Karpas-422 (cell line): ENCODE results near the gene DDX19B. TPM values are rescaled to one million over a fixed set of nuclear protein-coding genes. Genes with fewer than 3 reads are reported as not detected.
A peak's percentile ranks its signal among the peaks of the same experiment; 100 is the strongest.
"Not testable (repeated sequence)": the region's sequence is repeated elsewhere in the genome, so short reads cannot be mapped to it uniquely, and the experiment has no call there.

Experiments used
- DNase-seq: peaks from one replicate; pipeline ENCODE4 v3.0.0-alpha.2; 2015
- H2AFZ ChIP-seq: fragments of 200-600 bp; sonication (generic); 2 replicates; pipeline ENCODE4 v1.6.1; 2014; ENCODE audit warnings: antibody characterized with exemption, low read length, mixed read lengths
- H3K27ac ChIP-seq: fragments of 200-600 bp; sonication (generic); 2 replicates; pipeline ENCODE4 v1.5.1; 2014; ENCODE audit warnings: mild to moderate bottlenecking, low read length, moderate library complexity
- H3K27me3 ChIP-seq: fragments of 200-600 bp; sonication (generic); 2 replicates; pipeline ENCODE4 v1.6.1; 2014; ENCODE audit warnings: low read length, mixed read lengths
- H3K36me3 ChIP-seq: fragments of 200-600 bp; sonication (generic); 2 replicates; pipeline ENCODE4 v1.6.1; 2014; ENCODE audit warnings: low read length, mixed read lengths; ENCODE audit not compliant: insufficient read depth
- H3K4me1 ChIP-seq: fragments of 200-600 bp; sonication (generic); 2 replicates; pipeline ENCODE4 v1.6.1; 2014; ENCODE audit warnings: mild to moderate bottlenecking, low read length, mixed read lengths
- H3K4me2 ChIP-seq: fragments of 200-600 bp; sonication (generic); 2 replicates; pipeline ENCODE4 v1.6.1; 2014; ENCODE audit warnings: low read length, low read depth, mild to moderate bottlenecking; ENCODE audit not compliant: poor library complexity, severe bottlenecking
- H3K4me3 ChIP-seq: fragments of 200-600 bp; sonication (generic); 2 replicates; pipeline ENCODE4 v1.5.1; 2014; ENCODE audit warnings: mild to moderate bottlenecking, antibody characterized with exemption, low read length, mixed read lengths
- H3K79me2 ChIP-seq: fragments of 200-600 bp; sonication (generic); 2 replicates; pipeline ENCODE4 v1.6.1; 2014; ENCODE audit warnings: mild to moderate bottlenecking, low read length, mixed read lengths
- H3K9ac ChIP-seq: fragments of 200-600 bp; sonication (generic); 2 replicates; pipeline ENCODE4 v1.6.0; 2014; ENCODE audit warnings: low read length
- H3K9me2 ChIP-seq: fragments of 200-600 bp; sonication (generic), shearing (Covaris generic); replicated peaks from 2 replicates; pipeline ENCODE4 v1.6.0; 2014; ENCODE audit warnings: mild to moderate bottlenecking, low read length, moderate library complexity; ENCODE audit not compliant: insufficient read depth
- H3K9me3 ChIP-seq: fragments of 300-700, 200-600 bp; sonication (generic); 2 replicates; pipeline ENCODE4 v1.6.1; 2014; ENCODE audit warnings: low read length, mixed read lengths
- H4K20me1 ChIP-seq: fragments of 200-600 bp; sonication (generic); 2 replicates; pipeline ENCODE4 v1.6.1; 2014; ENCODE audit warnings: mild to moderate bottlenecking, antibody characterized with exemption, low read length, low read depth; ENCODE audit not compliant: insufficient read depth
- total RNA-seq: library from RNA; depleted of rRNA; stranded (reverse); fragments of >200 nt; shearing (Covaris generic); gene quantifications from 2 replicates; pipeline ENCODE4 v1.2.3, GENCODE V29; 2014; ENCODE audit warnings: low replicate concordance

DDX19B gene
- total RNA-seq, 1 experiment from 2014 or later = 63.7 TPM

GRCh38 chr16:70320121-70320520, 21.1 kb downstream of the DDX19B start:
- Histone ChIP-seq H3K4me3 (no peak overlapping the region), H3K4me1 (no peaks in the 10 kb centered on the region), H3K79me2 (no peaks in the 10 kb centered on the region), H3K27ac (no peak overlapping the region), H3K27me3 (no peaks in the 10 kb centered on the region), H2AFZ (no peak overlapping the region), H3K4me2 (no peak overlapping the region), H3K9me3 (no peaks in the 10 kb centered on the region), H3K9me2 (no peaks in the 10 kb centered on the region), H3K36me3 (peaks cover 29% of the 10 kb centered on the region), H4K20me1 (no peaks in the 10 kb centered on the region), H3K9ac (no peak overlapping the region)
- DNase-seq = no peak

DNA sequence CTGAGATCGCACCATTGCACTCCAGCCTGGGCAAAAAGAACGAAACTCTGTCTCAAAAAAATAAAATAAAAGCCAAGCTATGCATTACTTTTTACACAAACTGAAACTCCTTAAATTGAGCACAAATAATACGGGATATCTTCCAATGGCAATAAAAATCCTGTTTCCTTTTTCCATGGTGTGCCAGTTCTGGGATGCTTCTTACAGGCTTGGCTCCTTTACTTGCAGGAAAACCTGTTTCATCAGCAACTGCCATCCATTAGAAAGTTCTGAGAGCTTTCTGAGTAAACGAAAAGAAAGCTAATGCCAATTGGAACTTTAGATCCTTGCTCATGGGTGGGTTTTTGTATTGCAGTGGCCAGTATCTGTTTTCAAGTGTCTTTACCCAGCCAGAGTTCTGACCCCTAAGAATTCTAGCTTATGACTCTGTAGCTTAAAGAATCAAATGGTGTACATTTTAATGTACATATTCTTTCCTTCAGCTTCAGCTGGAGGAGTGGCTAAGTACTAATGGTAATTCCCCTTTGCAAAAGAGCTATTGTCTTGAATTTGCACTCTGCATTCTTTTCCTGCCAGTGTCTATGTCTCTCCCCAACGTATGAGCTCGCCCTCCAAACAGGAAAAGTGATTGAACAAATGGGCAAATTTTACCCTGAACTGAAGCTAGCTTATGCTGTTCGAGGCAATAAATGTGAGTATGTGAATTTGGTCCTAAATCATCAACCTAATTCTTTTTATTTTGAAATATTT, 26.2 kb downstream of the DDX19B start:
- no peak for DNase-seq
- H3K36me3 ChIP-seq = peaks cover 10% of the 10 kb centered on the region; the same call in 1 of the 2 replicates
- no peak overlapping the region for H2AFZ ChIP-seq
- H3K27ac ChIP-seq = no peak overlapping the region
- H3K27me3 ChIP-seq = no peaks in the 10 kb centered on the region
- H3K9me3 ChIP-seq = no peaks in the 10 kb centered on the region
- no peaks in the 10 kb centered on the region for H3K4me1 ChIP-seq
- no peak overlapping the region for H3K4me2 ChIP-seq
- H3K4me3 ChIP-seq = no peak overlapping the region
- H4K20me1 ChIP-seq = no peaks in the 10 kb centered on the region
- no peaks in the 10 kb centered on the region for H3K79me2 ChIP-seq
- H3K9ac ChIP-seq = no peak overlapping the region
- no peaks in the 10 kb centered on the region for H3K9me2 ChIP-seq

GRCh38 chr16:70331091-70331490, 32.1 kb downstream of the DDX19B start:
- Histone ChIP-seq H3K36me3 (peaks cover 21% of the 10 kb centered on the region), H3K9ac (no peak overlapping the region)

DNA sequence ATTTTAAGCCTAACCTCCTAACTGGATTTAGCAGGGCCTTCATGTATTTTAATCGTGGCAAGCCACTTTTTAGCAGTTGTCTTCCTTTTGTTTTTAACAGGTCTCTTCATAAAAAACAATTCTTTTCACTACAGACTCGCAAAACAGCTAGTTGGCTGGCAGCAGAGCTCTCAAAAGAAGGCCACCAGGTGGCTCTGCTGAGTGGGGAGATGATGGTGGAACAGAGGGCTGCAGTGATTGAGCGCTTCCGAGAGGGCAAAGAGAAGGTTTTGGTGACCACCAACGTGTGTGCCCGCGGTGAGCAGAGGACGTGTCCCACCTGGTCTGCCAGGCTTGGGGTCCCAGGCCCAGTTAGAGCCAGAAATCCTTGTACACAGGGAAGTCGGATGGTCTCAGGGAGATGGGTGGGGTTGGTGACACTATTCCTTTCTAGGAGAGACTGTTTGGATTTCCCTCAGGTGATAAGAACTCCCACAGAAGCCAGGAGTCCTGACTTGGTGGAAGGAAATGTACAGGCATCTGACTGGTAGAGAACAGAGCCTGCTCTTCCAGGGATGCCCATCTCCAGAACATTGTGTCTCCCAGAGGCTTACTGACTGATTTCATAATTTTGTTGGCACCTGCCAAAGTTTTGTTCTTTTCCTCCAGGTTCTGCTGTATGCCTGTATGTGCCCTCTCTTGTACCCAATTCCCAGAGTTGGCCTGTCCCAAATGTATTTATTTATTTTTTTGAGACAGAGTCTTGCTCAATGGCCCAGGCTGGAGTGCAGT, 32.8 kb downstream of the DDX19B start:
- Histone ChIP-seq H4K20me1 (0 out of 2 replicates have a peak, but pooled peaks cover 2% of the 10 kb centered on the region), H3K9me2 (no peaks in the 10 kb centered on the region), H3K4me2 (no peak overlapping the region), H3K27me3 (no peaks in the 10 kb centered on the region), H3K27ac (no peak overlapping the region), H3K36me3 (peaks cover 21% of the 10 kb centered on the region), H3K9ac (no peak overlapping the region), H3K79me2 (no peaks in the 10 kb centered on the region), H2AFZ (no peak overlapping the region), H3K4me1 (no peaks in the 10 kb centered on the region), H3K9me3 (no peaks in the 10 kb centered on the region), H3K4me3 (no peak overlapping the region)
- peak; percentile 55 for DNase-seq

More at GRCh38 chr16:70331091-70331490, 32.1 kb downstream of the DDX19B start:
- no peak overlapping the region for H2AFZ ChIP-seq
- no peak overlapping the region for H3K27ac ChIP-seq
- no peaks in the 10 kb centered on the region for H3K9me2 ChIP-seq
- no peaks in the 10 kb centered on the region for H3K79me2 ChIP-seq
- H4K20me1 ChIP-seq = 0 out of 2 replicates have a peak, but pooled peaks cover 2% of the 10 kb centered on the region
- H3K4me2 ChIP-seq = no peak overlapping the region
- no peak for DNase-seq
- no peaks in the 10 kb centered on the region for H3K4me1 ChIP-seq
- H3K4me3 ChIP-seq = no peak overlapping the region
- no peaks in the 10 kb centered on the region for H3K27me3 ChIP-seq
- H3K9me3 ChIP-seq = no peaks in the 10 kb centered on the region

DNA sequence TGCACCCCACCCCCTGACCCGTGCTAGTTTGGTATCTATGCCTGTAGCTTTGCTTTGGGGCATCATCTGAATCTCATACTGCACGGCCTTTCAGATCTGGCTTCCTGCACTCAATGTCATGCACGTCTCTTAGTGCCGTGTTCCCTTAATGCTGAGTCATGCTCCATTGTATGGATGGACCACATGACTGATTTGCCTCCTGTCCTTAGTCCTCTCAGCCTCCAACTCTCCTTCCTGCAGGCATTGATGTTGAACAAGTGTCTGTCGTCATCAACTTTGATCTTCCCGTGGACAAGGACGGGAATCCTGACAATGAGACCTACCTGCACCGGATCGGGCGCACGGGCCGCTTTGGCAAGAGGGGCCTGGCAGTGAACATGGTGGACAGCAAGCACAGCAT, 33.7 kb downstream of the DDX19B start:
- not testable (repeated sequence) for H3K4me2 ChIP-seq, H2AFZ ChIP-seq, H3K4me1 ChIP-seq, H3K9ac ChIP-seq, H3K4me3 ChIP-seq, H4K20me1 ChIP-seq, H3K27me3 ChIP-seq, H3K79me2 ChIP-seq, H3K9me3 ChIP-seq, DNase-seq, H3K9me2 ChIP-seq, H3K27ac ChIP-seq
- peaks cover 21% of the 10 kb centered on the region for H3K36me3 ChIP-seq

- Histone ChIP-seq H3K79me2 (no peaks in the 10 kb centered on the region), H3K4me1 (peaks cover 11% of the 10 kb centered on the region), H3K27ac (no peak overlapping the region), H3K9me2 (no peaks in the 10 kb centered on the region), H4K20me1 (0 out of 2 replicates have a peak, but pooled peaks cover 2% of the 10 kb centered on the region), H3K9ac (no peak overlapping the region), H3K27me3 (no peaks in the 10 kb centered on the region), H2AFZ (no peak overlapping the region), H3K36me3 (peaks cover 15% of the 10 kb centered on the region; the same call in 1 of the 2 replicates), H3K4me3 (no peak overlapping the region), H3K4me2 (no peak overlapping the region), H3K9me3 (no peaks in the 10 kb centered on the region)
- no peak for DNase-seq
Observed at GRCh38 chr16:70337814-70338213, 38.8 kb downstream of the DDX19B start.

- peaks cover 22% of the 10 kb centered on the region for H3K4me1 ChIP-seq
- H3K36me3 ChIP-seq = no peaks in the 10 kb centered on the region
- peak overlapping the region; percentile 33; the same call in 1 of the 2 replicates for H3K27ac ChIP-seq
- no peak for DNase-seq
- H4K20me1 ChIP-seq = no peaks in the 10 kb centered on the region
- no peaks in the 10 kb centered on the region for H3K9me3 ChIP-seq
- no peak overlapping the region for H3K4me3 ChIP-seq
- no peak overlapping the region for H3K9ac ChIP-seq
- H3K4me2 ChIP-seq = no peak overlapping the region
- peaks cover 11% of the 10 kb centered on the region for H3K79me2 ChIP-seq
- no peak overlapping the region for H2AFZ ChIP-seq
- H3K9me2 ChIP-seq = no peaks in the 10 kb centered on the region
- H3K27me3 ChIP-seq = no peaks in the 10 kb centered on the region
Observed at GRCh38 chr16:70341600-70341999, 42.6 kb downstream of the DDX19B start.

- no peak overlapping the region for H3K4me3 ChIP-seq
Observed at GRCh38 chr16:70342016-70342415, 43.0 kb downstream of the DDX19B start.

More at GRCh38 chr16:70342016-70342415, 43.0 kb downstream of the DDX19B start:
- no peak overlapping the region for H3K9ac ChIP-seq
- no peaks in the 10 kb centered on the region for H3K27me3 ChIP-seq
- no peak for DNase-seq
- H3K4me1 ChIP-seq = peaks cover 22% of the 10 kb centered on the region
- peak overlapping the region; percentile 33; the same call in 1 of the 2 replicates for H3K27ac ChIP-seq
- H4K20me1 ChIP-seq = no peaks in the 10 kb centered on the region
- no peaks in the 10 kb centered on the region for H3K36me3 ChIP-seq
- no peaks in the 10 kb centered on the region for H3K9me3 ChIP-seq
- H3K79me2 ChIP-seq = peaks cover 14% of the 10 kb centered on the region
- H2AFZ ChIP-seq = no peak overlapping the region
- no peak overlapping the region for H3K4me2 ChIP-seq
- H3K9me2 ChIP-seq = no peaks in the 10 kb centered on the region
